OCI-LY7 (cell line): Measurements from ENCODE around the gene RPL3.
"Not testable (repeated sequence)": the region's sequence is repeated elsewhere in the genome, so short reads cannot be mapped to it uniquely, and the experiment has no call there.

Experiments
- CTCF ChIP-seq: fragments of 200-600 bp; sonication (generic); conservative IDR thresholded peaks from 2 replicates; pipeline ENCODE4 v1.5.1; 2014; ENCODE audit warnings: mild to moderate bottlenecking, antibody characterized with exemption, low read length, moderate library complexity, mixed read lengths
- EZH2phosphoT487 ChIP-seq: fragments of 200-600 bp; sonication (generic); IDR thresholded peaks from 2 replicates; pipeline ENCODE4 v1.6.1; 2018; ENCODE audit warnings: low read depth, borderline replicate concordance, mild to moderate bottlenecking, mixed run types, antibody characterized with exemption, low read length, moderate library complexity, mixed read lengths

GRCh38 chr22:39339775-39340174, 20.4 kb upstream of the RPL3 start:
- TF ChIP-seq CTCF, EZH2phosphoT487: not testable (repeated sequence)
